HG03460 (cell line): Measurements from ENCODE around the gene KLF12.
A peak's percentile ranks its signal among the peaks of the same experiment; 100 is the strongest.

Experiments
- ATAC-seq: cut with Tn5 transposase; IDR thresholded peaks from one replicate; pipeline ENCODE4 v1.9.1; 2021; ENCODE audit not compliant: unreplicated experiment

The KLF12 gene

DNA sequence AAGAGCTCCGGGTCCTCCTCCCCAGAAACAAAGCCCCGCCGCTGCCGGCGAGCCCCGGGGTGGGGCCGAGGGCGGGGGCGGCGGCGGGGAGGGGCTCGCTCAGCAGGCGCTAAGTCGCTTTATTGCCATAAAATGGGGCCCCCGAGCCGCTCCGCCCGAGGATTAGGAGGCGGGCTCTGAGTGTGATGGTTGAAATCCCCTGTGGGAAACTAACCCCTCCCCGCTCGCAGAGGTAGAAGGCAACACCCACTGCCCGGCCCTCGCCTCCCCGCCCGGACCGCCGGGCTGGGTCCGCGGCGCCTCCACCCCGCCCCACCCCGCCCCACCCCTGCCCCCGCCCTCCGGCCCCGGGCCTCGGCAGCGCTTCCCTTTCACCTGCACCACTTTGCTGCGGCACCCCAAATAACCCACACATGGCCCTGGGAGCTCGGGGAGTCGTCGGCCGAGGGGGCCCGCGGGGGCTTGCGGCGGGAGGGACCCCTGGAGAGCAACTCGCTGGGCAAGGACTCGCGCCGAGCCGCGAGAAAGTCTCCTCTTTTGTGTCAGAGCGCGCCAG lies at the start of gene KLF12:
Gene KLF12, minus strand, starts transcription at position 184 of the 556 bp plus-strand sequence.
- peak; percentile 68 for ATAC-seq

DNA sequence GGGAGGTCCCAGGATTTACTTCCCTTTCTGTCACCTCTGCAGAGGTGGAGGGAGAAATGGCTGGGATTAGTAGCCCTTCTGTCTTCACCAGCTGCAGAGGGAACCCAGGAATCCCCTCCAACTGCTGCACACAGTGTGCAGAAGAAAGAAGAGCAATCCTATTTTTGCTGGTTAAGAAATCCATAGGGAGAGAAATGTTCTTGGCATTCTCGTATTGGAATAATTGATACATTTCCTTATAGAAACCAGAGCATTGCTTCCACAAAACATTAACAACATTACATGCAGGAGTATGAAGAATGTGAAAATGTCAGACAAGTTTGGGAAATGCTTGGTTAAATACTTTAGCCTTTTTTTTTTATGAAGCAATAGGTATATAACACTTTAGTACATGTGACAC lies 48.3 kb upstream of the KLF12 start:
- no peak for ATAC-seq

DNA sequence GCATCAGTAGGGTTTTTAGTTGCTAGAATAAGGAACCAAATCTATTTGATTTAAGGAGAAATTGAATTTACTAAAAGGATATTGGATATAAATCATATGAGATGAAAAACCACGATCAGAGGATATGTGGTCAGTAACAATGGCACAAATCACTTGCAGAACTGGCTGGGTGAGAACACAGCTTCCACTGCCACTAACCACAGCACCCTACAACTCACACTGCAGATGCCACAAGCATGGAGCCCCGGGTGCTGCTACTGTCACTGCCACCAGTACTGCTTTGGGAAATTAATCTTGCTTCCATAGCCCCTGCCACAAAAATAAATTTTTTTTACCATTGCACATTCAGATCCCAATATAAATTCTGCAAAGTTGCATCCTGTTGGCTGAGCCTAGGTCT lies 40.6 kb upstream of the KLF12 start:
- no peak for ATAC-seq

DNA sequence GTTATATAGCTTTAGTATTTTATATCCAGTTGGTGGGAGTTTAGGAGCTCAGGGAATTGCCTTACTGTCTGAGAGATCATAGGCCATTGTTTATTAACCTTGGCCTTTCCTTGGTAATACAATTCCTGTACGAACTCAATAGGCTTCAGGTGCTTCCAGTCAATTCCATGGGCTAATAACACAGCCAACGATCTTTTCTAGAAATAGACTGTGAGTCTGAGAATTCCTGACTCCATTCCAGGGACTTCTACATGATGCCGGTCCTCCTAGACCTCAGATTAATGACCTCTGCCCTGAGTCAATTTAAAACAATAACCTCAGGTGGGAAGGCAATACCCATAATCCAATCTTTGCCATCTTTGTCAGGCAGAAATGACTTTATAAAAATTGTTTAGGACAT lies 39.6 kb upstream of the KLF12 start:
- no peak for ATAC-seq

DNA sequence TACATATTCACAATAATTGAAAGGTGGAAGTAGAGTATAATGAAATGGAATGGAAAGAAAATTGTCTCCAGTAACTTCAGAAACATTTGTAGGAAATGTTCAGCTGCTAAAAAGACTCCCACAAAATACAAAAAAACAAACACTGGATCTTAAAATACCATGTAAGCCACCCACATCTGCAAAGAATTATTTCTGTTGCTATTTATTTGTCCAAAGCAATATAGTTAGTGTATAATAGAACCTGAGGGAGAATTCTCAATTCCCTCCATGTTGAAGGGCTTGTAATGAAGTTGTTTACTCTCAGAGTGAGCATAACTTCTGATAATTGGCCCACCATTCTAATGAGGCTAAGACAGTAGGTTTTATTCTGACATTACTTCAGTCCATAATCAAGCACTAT lies 37.4 kb upstream of the KLF12 start:
- no peak for ATAC-seq

DNA sequence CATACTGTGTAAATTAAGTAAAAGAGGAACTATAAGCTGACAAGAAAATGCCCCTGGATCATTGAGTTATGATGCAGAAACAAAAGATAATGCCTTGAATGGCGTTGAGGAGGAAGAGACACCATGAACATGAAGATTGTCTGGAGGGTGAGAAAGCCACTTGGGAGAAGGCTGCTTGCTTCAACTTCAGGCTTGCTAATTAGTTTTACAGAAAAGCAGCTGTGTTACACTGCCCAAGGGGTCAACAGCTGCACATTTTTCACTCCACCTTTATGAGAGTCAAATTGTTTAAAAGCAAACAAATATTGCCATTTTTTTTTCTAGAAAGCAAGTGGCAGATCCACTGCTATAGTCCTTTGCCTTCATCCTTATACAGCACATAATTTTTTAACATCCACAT lies 35.5 kb upstream of the KLF12 start:
- no peak for ATAC-seq

DNA sequence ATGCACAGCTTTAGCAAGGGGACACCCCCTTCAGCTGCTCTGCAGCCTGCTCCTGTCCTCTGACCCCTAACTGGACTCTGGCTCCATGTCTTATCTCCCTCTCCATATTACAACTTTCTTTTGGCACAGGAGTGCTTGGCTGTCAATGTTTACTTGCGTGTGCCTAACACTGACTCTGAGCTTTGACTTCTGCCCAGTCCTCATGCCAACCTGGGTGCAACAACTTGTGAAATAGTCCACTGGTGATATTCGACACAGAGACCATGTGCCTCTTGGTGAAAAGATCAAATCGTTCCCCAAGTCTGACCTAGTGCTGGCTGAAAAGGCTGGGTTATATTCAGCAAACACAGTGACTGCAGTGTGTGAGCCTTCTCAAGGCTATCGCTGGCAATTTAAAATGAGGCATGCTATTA lies 34.1 kb upstream of the KLF12 start:
- ATAC-seq = no peak

DNA sequence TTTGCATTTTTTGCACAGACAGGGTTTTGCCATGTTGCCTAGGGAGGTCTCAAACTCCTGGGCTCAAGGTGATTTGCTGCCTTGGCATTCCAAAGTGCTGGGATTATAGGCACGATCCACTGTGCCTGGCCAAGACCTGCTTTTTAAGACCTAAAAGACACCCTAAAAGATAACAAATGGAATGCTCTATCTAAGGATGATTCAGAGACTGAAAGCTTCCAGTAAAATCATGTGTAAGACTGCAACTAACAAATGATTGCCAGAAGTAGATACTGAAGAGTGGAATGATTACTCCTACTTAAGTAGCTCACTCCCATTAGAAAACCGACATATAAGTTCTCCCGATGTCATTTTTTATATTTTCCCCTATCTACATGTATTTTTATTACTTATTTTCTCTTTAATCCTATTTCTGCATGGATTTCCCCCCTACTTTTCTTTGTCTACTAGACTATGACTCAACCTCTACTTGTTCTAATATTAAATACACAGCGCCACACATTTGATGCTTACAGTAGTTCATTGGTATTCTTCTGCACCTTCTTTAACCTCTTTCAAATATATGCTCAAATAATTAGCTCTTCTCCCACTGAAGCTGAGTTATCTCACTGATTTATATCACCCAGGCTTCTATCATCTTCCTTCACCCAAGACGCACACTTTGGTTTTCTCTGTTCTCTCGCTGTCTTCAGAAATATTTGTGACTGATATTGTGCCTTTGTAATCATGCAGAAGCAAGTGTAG lies 32.2 kb upstream of the KLF12 start:
- no peak for ATAC-seq

DNA sequence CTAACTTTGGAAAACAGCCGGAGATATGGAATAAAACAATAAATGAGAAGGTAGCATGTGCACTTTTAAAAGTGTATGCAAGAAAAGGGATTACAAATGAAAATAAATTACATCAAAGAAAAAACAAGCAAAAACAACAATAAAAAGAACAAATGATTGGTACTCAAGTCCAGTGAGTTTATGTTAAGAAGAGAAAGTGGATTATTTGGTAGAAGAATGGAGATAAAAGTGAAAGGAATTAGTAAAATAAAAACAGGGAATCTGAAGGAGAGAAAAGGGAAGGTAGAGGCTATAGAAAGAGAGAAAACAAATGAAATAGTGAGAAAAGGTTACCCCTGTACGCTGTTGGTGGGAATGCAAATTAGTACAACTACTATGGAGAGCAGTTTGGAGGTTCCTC lies 28.6 kb upstream of the KLF12 start:
- ATAC-seq = no peak

DNA sequence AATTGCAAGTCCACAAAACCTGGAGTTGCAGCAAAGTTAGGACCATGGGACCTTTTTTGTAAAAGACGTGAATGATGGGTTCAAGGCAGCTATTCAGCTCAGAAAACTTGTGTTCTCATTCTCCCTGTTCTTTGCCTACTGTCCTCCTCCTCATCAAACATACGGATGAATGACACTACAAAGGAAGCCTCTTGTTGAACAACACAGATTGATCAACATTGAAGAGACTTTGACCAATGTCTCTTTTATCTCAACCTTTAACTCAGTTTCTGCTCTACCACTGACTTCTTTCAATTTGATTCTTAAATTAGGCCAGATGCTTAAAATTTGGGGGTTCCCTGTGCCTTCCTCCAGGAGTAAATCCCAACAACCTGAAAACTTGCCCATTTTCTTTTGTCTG lies 27.9 kb upstream of the KLF12 start:
- ATAC-seq = no peak

DNA sequence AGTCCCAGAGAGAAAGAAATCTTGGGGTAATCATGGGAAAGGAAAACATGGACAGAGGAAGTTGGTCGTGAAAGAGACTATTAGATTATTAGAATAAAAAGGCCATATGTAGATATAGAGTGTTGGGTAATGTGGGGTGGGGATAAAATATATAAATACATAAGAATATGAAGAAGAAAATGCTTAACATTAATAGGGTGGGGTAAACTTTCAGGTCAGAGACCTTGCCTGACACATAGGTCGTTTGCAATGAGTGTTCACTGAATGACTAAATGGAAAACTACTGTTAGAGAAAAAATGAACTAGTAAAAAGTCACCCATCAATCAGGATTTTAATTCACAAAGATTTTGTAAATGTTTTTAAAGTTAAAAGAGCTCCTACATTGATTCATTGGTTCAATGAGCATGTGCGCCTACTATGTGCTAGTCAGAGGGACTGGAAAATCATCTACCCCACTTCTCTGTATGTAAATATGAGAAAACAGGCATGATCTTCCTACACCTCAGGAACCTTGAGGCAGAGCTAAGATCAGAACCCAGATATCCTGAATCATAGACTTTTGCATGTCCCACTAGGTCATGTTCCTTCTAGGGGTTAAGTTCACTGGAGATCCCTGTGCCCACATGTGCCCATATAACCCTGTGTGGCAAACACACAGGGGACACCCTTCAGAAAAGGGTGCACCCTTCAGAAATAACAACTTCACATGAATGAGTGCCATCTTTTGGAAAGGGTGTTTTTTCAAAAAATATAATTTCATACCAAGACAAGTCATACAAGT lies 24.6 kb upstream of the KLF12 start:
- ATAC-seq = no peak

DNA sequence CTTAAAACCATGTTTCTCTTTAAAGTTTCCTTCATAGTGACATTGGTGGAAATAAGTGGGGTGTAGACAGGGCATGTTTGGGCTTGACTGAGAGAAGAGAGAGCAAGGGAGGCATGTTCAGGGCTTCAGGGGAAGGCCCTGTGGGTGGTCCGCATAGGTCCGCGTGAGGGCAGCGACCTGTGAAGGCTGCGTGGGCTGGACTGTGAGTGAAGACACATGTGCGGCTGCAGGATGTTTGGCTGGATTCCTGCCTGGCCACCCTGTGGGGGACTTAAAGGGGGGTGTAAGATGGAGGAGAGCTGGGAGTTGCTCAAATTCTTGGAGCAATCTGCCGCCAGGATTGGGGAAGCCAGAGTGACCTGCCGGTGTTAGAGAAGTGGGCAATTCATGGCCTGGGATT lies 23.8 kb upstream of the KLF12 start:
- ATAC-seq = no peak

DNA sequence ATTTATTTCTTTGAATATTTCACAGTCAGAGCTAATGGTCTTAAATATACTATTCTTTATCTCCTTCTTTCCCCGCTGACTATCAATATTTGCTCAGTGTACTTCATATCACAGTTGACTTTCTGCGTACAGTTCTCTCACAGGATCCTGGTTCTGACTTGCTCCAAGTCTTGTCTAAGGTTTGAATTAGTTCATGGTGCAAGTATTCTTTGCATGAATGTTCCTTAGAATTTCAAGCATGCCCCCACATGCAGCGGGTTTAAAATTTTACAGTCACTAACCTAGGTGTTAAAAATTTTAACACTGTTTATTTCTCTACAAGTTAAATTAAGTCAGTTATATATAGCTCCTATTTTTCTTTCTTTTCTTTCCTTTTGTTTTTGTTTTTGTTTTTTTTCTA lies 20.8 kb upstream of the KLF12 start:
- no peak for ATAC-seq

DNA sequence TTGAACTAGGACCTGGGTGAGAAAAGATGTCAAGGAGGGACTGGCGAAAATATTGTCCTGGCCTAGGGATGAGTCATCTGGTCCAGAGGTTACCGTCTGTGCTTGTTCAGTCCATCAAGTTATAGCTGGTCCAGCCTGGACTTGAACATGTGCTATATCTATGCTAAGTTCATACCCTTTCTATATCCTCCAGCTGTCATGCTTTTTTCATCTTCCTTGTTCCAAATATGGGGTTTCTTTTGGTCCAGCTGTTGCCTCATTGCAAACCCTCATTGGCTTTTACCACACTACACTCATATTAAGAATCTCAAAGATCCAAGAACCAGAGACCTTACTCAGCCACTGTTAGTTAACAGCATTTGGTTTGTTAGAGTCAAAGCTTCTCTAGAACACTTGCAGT lies 19.1 kb upstream of the KLF12 start:
- no peak for ATAC-seq

DNA sequence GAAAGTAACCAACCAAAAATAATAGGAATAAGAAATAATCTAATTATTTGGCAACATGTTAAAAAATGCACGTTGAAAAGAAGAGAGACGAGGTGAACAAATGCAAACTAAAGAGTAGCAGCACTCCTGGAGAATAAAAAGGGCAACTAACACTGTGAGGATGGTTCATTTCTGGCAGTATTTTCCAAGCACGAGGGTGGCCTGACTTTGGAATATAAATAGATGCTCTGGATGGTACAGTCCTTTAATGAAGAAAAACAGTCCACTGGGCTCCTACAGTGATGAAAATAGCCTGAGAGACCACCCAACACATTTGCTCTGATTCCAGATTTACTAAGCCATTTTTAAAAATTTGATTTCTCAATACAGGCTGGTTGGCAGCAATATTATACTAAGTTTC lies 17.7 kb upstream of the KLF12 start:
- no peak for ATAC-seq

DNA sequence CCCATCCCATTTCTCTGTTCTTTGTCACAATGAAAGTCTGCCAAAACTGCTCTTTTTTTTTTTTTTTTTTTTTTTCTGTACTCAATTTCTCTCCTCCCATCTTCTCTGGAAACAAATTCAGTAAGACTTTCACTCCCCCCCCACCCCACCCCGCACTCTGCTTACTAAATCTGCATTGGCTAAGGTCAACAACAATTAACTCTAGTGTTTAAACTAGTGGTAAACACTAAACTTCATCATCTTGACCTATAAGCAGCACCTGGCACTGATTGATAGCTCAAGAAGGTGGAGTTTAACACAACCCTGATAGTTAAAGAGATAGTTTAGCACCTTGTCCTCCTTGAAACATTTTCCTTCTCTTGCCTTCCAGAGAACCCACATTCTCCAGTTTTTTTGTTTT lies 14.1 kb upstream of the KLF12 start:
- ATAC-seq = no peak

DNA sequence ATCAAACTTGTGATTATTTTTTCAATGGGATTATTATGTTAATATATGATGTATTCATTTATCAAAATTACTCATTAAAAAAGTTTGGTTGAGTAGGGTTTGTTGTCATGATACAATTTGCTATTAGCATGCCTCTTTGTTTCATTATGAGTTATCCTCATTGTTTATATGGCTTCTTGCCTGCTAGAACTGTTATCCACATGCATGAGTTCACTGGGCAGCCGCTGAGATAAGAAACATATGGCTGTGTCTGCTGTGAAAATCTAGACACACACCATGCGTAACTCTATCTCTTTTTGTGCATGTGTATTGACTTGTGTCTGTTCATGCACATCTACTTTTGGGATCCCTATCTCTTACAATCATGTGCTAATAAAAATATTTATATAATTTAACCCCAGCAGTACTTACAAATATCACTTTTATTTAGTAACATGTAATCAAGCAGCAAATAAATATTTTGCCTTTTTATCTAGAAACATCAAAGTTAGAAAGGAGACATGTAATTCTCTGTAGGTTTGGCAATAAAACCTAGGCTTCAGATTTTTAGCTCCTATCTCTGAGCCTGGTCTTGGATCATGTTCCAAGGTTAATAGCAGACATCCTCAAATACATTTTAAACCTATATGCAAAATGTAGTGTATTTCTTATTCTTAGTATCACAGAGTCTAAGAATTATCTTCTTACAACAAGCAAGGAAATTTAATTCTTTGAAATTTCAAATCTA lies 11.2 kb upstream of the KLF12 start:
- no peak for ATAC-seq

DNA sequence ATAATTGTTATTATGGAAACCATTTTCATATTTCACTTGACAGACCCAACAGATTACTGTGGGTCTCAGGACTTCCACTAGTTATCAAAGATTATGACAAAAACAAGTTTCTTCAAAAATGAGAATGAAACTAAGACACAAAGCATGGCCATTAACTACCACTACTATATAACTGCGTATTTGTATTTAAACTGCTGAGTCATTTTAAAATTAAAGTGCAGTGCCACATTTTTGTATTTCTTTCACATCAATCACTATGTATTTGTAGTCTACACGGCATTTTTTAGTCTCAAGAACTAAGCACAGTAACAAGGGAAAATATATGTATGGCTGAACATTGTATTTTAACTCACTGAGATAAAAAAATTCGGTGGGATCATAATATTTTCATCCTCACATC lies 10.1 kb upstream of the KLF12 start:
- ATAC-seq = no peak

DNA sequence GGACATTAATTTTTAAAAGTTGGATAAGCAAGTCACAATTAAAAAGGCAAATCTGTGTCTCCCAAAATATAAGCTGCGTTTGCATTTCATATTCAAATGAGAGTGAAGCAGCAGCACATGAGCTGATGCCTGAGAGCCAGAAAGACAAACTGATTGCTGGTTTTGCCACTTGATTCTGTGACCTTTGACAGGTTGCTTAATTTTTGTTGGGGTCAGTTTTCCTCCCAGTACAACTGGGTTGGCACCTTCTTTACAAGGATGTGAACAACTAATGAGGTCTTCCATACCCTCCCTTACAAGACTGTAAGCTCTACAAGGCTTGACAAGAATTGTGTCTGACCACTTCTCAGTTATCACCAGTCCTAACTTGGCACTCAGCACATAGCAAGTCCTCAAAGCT lies 8.1 kb upstream of the KLF12 start:
- ATAC-seq = no peak

DNA sequence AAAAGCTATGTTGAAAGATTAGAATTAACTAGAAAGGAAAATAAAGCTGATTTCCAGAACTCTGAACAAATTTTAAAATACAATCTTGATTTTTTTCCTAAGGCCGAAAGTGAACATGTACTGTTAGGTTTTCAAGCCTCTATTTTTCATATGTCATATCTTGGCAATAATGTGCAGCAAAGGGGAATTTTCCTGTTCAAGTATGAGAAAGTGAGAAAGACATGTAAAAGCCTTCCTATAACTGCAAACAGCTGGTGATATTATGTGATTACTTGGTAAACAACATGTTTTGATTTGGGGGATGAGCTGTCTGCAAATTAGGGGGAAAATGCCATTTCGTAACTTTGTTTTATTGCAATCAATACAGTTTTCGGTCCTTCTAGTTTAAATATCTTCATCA lies 4.0 kb upstream of the KLF12 start:
- ATAC-seq = no peak

DNA sequence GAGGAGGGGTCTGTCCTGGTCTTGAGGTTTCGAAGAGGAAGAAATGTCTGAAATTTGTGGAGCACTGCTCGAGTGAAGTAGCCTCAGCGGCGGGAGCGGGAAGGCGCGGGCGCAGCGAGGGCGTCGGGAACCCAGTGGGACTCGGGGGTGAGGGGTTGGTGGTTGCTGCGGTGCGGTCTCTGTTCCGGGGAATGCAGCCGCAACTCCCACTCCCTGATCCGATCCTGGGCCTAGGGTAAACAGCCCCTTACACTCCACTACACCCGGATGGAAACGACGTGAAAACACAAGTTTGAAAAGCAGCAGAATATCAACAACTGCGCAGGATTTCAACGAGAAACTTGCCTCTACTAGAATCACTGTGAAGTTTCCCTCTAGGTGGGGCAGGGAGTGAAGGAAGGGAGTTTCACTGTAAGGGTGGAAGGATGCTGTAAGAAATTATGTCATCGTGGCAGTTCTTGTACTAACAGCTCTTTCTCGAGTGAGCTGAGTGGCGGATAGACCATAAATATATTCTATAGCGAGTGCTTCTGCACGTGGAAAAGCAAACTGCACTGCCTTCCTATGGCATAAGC lies 2.0 kb upstream of the KLF12 start:
- ATAC-seq = no peak
